ENCODE results near the gene ZNF276.

- TF ChIP-seq CTCF (IDR thresholded peaks at IDR 0.05) (no peak), POLR2A (IDR thresholded peaks at IDR 0.05) (no peak), EP300 (IDR thresholded peaks at IDR 0.05) (no peak)
Measured at GRCh38 chr16:89748921-89749320, 27.6 kb downstream of the ZNF276 start.
